ENCODE measurements around the gene SRP68. TPM values are rescaled to one million over a fixed set of nuclear protein-coding genes. Genes with fewer than 3 reads are reported as not detected.

Gene SRP68
- total RNA-seq, 1 donor from 2014 or later: 45.7 TPM

GRCh38 chr17:76103274-76104139, 31.2 kb upstream of the SRP68 start, which contains the start of gene EXOC7:
Gene EXOC7, minus strand, starts transcription at chr17:76103787. Its CDS starts 95 bp downstream, at chr17:76103692.
- Histone ChIP-seq H3K4me3 (ENCODE audit: low read depth, low read length) (peak within 1 kb of the TSS; percentile 88), H3K27me3 (ENCODE audit: control insufficient read depth, insufficient read depth, low read length) (no peaks in the 10 kb centered on the region), H3K36me3 (ENCODE audit: control insufficient read depth, insufficient read depth, low read length) (no peaks in the 10 kb centered on the region)
- TF ChIP-seq CTCF (IDR thresholded peaks at IDR 0.05; ENCODE audit: insufficient read depth, low read length, poor library complexity, severe bottlenecking): peak; percentile 8
- peak; percentile 53 for DNase-seq (ENCODE audit: low read depth)

- Histone ChIP-seq H3K4me3 (ENCODE audit: low read depth, low read length) (peak overlapping the region; percentile 88), H3K36me3 (ENCODE audit: control insufficient read depth, insufficient read depth, low read length) (no peaks in the 10 kb centered on the region), H3K27me3 (ENCODE audit: control insufficient read depth, insufficient read depth, low read length) (no peaks in the 10 kb centered on the region)
- no peak for DNase-seq (ENCODE audit: low read depth)
- TF ChIP-seq CTCF (IDR thresholded peaks at IDR 0.05; ENCODE audit: insufficient read depth, low read length, poor library complexity, severe bottlenecking): no peak
Measured at GRCh38 chr17:76102944-76103273, 30.6 kb upstream of the SRP68 start.

- TF ChIP-seq CTCF (IDR thresholded peaks at IDR 0.05; ENCODE audit: insufficient read depth, low read length, poor library complexity, severe bottlenecking): no peak
- H3K27me3 ChIP-seq (ENCODE audit: control insufficient read depth, insufficient read depth, low read length): no peaks in the 10 kb centered on the region
- H3K4me3 ChIP-seq (ENCODE audit: low read depth, low read length): no peak overlapping the region
- H3K36me3 ChIP-seq (ENCODE audit: control insufficient read depth, insufficient read depth, low read length): peaks cover 7% of the 10 kb centered on the region
- DNase-seq (ENCODE audit: low read depth): no peak
Measured at GRCh38 chr17:76097716-76098295, 25.5 kb upstream of the SRP68 start.

GRCh38 chr17:76095943-76096342, 23.6 kb upstream of the SRP68 start:
- Histone ChIP-seq H3K4me3 (ENCODE audit: low read depth, low read length) (no peak overlapping the region), H3K27me3 (ENCODE audit: control insufficient read depth, insufficient read depth, low read length) (no peaks in the 10 kb centered on the region), H3K36me3 (ENCODE audit: control insufficient read depth, insufficient read depth, low read length) (peaks cover 7% of the 10 kb centered on the region)
- no peak for DNase-seq (ENCODE audit: low read depth)
- no peak for TF ChIP-seq CTCF (IDR thresholded peaks at IDR 0.05; ENCODE audit: insufficient read depth, low read length, poor library complexity, severe bottlenecking)

- peaks cover 7% of the 10 kb centered on the region for H3K36me3 ChIP-seq (ENCODE audit: control insufficient read depth, insufficient read depth, low read length)
- H3K27me3 ChIP-seq (ENCODE audit: control insufficient read depth, insufficient read depth, low read length): no peaks in the 10 kb centered on the region
- no peak for DNase-seq (ENCODE audit: low read depth)
Measured at GRCh38 chr17:76094046-76094445, 21.7 kb upstream of the SRP68 start.

More at GRCh38 chr17:76094046-76094445, 21.7 kb upstream of the SRP68 start:
- H3K4me3 ChIP-seq (ENCODE audit: low read depth, low read length): no peak overlapping the region
- TF ChIP-seq CTCF (IDR thresholded peaks at IDR 0.05; ENCODE audit: insufficient read depth, low read length, poor library complexity, severe bottlenecking): no peak

All from kidney epithelial cell (primary cell).